Breast epithelium (tissue), 3 donors: ENCODE data around the gene METTL17.

Experiments used
- CTCF ChIP-seq, 3 donors: fragments of 450-650 bp; IDR thresholded peaks; one replicate each; pipeline ENCODE4 v1.5.1; 2016 to 2017; ENCODE audit warnings: antibody characterized with exemption in 3 of 3, mild to moderate bottlenecking in 3 of 3, moderate library complexity in 3 of 3
- POLR2A ChIP-seq: fragments of 450-650 bp; IDR thresholded peaks from one replicate; pipeline ENCODE4 v1.6.1; 2016; ENCODE audit warnings: antibody characterized with exemption, mild to moderate bottlenecking, moderate library complexity
- POLR2AphosphoS5 ChIP-seq, 3 donors: sonication (generic); formaldehyde crosslinking; IDR thresholded peaks; one replicate each; pipeline ENCODE4 v1.6.1; 2017; ENCODE audit warnings: antibody characterized with exemption in 3 of 3

- TF ChIP-seq POLR2A (peak; percentile 74), CTCF (IDR thresholded peaks at IDR 0.05) (peak in 2 of 3 donors; percentile 19 to 23), POLR2AphosphoS5 (IDR thresholded peaks at IDR 0.05) (peak; percentile 76 to 79 (median 79))
Measured at GRCh38 chr14:20989787-20990600, at the start of gene METTL17.
